ENCODE results near the gene C1QTNF5. TPM values are rescaled to one million over a fixed set of nuclear protein-coding genes. Genes with fewer than 3 reads are reported as not detected.

The C1QTNF5 gene
- total RNA-seq, 2 experiments from 2014 or later, result not detected

- H3K9me3 Mint-ChIP-seq, result no peaks in the 10 kb centered on the region
- ChIA-PET CTCF (interaction anchor here (1.2 kb wide), 1 partner anchor 130 kb away, joined by 3 read pairs; the partner anchor contains the start of gene NLRX1), POLR2A (interaction anchor here (0.9 to 1.4 kb wide), 2 partner anchors 10 to 129 kb away, joined by 4 read pairs; no protein-coding TSS in a partner anchor)
- no peak overlapping the region for H3K27ac Mint-ChIP-seq
- DNase-seq (no peak), ATAC-seq (no peak)
- H3K4me1 Mint-ChIP-seq (ENCODE audit: low read depth), result no peaks in the 10 kb centered on the region
- intact Hi-C loops (cut with micrococcal nuclease), result no loop called here
- H3K36me3 Mint-ChIP-seq (ENCODE audit: low read depth), result peaks cover 46% of the 10 kb centered on the region
- no peaks in the 10 kb centered on the region for H3K27me3 Mint-ChIP-seq
- no peak overlapping the region for H3K4me3 Mint-ChIP-seq
- no peak for TF ChIP-seq CTCF (IDR thresholded peaks at IDR 0.05)
Measured at GRCh38 chr11:119298726-119299125, 42.0 kb downstream of the C1QTNF5 start.

GRCh38 chr11:119297938-119298337 is 42.7 kb downstream of the C1QTNF5 start:
- DNase-seq (no peak), ATAC-seq (no peak)
- Mint-ChIP-seq H3K27me3 (no peaks in the 10 kb centered on the region), H3K9me3 (no peaks in the 10 kb centered on the region), H3K4me3 (no peak overlapping the region), H3K36me3 (ENCODE audit: low read depth) (peaks cover 39% of the 10 kb centered on the region), H3K4me1 (ENCODE audit: low read depth) (no peaks in the 10 kb centered on the region), H3K27ac (no peak overlapping the region)
- ChIA-PET CTCF (interaction anchor here (1.0 to 1.6 kb wide), 2 partner anchors 18 to 26 kb away, joined by 4 to 5 read pairs; no protein-coding TSS in a partner anchor), POLR2A (interaction anchor here (0.9 kb wide), 1 partner anchor 11 kb away, joined by 4 read pairs; no protein-coding TSS in a partner anchor)
- no peak for TF ChIP-seq CTCF (IDR thresholded peaks at IDR 0.05)
- intact Hi-C loops (cut with micrococcal nuclease), result no loop called here

GRCh38 chr11:119295178-119295577 is 45.5 kb downstream of the C1QTNF5 start:
- ATAC-seq (no peak), DNase-seq (no peak)
- POLR2A ChIA-PET, result no interaction called here
- H3K27me3 Mint-ChIP-seq, result no peaks in the 10 kb centered on the region
- no peak for TF ChIP-seq CTCF (IDR thresholded peaks at IDR 0.05)
- intact Hi-C loops (cut with micrococcal nuclease), result no loop called here
- no peak overlapping the region for H3K27ac Mint-ChIP-seq
- H3K9me3 Mint-ChIP-seq, result no peaks in the 10 kb centered on the region
- H3K4me1 Mint-ChIP-seq (ENCODE audit: low read depth), result no peaks in the 10 kb centered on the region
- CTCF ChIA-PET, result no interaction called here
- no peak overlapping the region for H3K4me3 Mint-ChIP-seq
- H3K36me3 Mint-ChIP-seq (ENCODE audit: low read depth), result peaks cover 29% of the 10 kb centered on the region

- no peaks in the 10 kb centered on the region for H3K4me1 Mint-ChIP-seq (ENCODE audit: low read depth)
- TF ChIP-seq CTCF (IDR thresholded peaks at IDR 0.05), result no peak
- POLR2A ChIA-PET, result no interaction called here
- DNase-seq (no peak), ATAC-seq (no peak)
- H3K4me3 Mint-ChIP-seq, result no peak overlapping the region
- CTCF ChIA-PET, result interaction anchor here (1.7 kb wide), 1 partner anchor 20 kb away, joined by 3 read pairs; no protein-coding TSS in a partner anchor
- H3K36me3 Mint-ChIP-seq (ENCODE audit: low read depth), result peaks cover 17% of the 10 kb centered on the region
- intact Hi-C loops (cut with micrococcal nuclease), result no loop called here
- no peak overlapping the region for H3K27ac Mint-ChIP-seq
- H3K9me3 Mint-ChIP-seq, result no peaks in the 10 kb centered on the region
- H3K27me3 Mint-ChIP-seq, result no peaks in the 10 kb centered on the region
Measured at GRCh38 chr11:119293461-119293860, 47.2 kb downstream of the C1QTNF5 start.

- Mint-ChIP-seq H3K36me3 (ENCODE audit: low read depth) (peaks cover 23% of the 10 kb centered on the region), H3K4me3 (no peak overlapping the region), H3K27ac (no peak overlapping the region), H3K4me1 (ENCODE audit: low read depth) (no peaks in the 10 kb centered on the region), H3K27me3 (no peaks in the 10 kb centered on the region), H3K9me3 (no peaks in the 10 kb centered on the region)
- CTCF ChIA-PET, result interaction anchor here (0.8 to 2.1 kb wide), 6 partner anchors 8 to 95 kb away, joined by 3 to 6 read pairs (median 3); partner anchors contain the start of gene CBL
- TF ChIP-seq CTCF (IDR thresholded peaks at IDR 0.05), result no peak
- POLR2A ChIA-PET, result no interaction called here
- ATAC-seq, result no peak
- intact Hi-C loops (cut with micrococcal nuclease), result no loop called here
- DNase-seq, result no peak
Measured at GRCh38 chr11:119290894-119291497, 49.7 kb downstream of the C1QTNF5 start.

Data from activated CD8-positive, alpha-beta T cell treated with anti-CD3 and anti-CD28 coated beads for 36 hours (primary cell).